NK-92 treated with Interleukin-12 subunit alpha and Interleukin-12 subunit beta, amount 100 ng/mL, for 24 hours (cell line): ENCODE measurements around the gene TSPO.

Source experiments
- DNase-seq: peaks from one replicate; lab custom pipeline; 2025; lab: John Stamatoyannopoulos, UW

TSPO gene

DNA sequence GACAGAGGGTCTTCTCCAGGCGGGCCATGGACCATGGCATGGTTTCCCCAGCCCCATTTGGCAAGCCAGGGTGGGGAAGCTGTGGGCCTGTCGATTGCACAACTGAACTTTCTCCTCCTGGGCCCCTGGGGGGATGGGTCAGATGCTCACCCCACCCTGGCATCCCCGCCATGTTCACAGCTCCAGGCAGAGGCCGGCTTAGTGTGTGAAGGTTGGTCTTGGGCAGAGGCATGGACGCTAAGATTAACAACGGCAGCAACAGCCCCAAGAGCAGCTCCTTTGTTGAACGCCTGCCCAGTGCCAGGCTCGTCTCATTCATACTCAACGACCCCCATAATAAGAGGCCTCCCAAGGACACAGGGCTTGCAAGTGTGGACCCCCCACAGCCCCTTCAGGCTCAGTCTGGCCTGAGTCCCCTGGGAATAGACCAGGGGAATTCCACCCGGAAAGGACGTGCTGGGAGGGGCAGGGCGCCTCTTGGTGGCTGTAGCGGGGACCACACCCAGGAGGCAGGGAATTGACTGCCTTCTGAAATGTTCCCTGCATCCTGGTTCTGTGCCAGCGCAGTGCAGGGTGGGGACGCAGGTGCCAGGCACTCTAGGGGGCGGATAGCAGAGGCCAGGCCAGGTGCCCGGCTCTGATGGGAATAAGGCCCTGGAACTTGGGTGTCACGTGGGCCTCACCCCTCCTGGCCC, 8.3 kb downstream of the TSPO start:
- no peak for DNase-seq

DNA sequence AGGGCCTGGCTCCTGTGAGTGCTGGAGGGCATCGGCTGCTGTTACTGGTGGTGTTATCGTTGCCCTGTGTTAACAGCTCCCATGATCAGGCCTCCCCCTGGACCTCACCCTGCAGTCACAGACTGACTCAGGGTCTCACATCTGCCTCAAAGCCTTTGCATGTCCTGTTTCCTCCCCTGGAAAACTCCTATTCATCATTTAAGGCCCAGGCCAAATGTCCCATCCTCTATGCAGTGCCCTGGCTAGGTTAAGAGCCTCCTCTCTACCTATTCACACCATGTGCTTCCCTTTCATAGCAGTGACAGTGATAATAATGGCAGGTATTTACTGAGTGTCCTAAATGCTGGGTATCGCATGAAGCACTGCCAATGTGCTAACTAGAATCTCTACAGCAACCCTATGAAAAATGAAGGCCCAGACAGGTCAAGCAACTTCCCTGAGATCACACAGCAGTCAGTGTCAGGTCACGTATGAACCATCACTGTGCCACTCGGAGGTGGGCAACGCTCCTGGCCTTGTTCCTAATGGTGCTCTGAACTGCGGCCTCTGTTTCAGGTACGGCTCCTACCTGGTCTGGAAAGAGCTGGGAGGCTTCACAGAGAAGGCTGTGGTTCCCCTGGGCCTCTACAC, 9.3 kb downstream of the TSPO start:
- DNase-seq, result no peak

DNA sequence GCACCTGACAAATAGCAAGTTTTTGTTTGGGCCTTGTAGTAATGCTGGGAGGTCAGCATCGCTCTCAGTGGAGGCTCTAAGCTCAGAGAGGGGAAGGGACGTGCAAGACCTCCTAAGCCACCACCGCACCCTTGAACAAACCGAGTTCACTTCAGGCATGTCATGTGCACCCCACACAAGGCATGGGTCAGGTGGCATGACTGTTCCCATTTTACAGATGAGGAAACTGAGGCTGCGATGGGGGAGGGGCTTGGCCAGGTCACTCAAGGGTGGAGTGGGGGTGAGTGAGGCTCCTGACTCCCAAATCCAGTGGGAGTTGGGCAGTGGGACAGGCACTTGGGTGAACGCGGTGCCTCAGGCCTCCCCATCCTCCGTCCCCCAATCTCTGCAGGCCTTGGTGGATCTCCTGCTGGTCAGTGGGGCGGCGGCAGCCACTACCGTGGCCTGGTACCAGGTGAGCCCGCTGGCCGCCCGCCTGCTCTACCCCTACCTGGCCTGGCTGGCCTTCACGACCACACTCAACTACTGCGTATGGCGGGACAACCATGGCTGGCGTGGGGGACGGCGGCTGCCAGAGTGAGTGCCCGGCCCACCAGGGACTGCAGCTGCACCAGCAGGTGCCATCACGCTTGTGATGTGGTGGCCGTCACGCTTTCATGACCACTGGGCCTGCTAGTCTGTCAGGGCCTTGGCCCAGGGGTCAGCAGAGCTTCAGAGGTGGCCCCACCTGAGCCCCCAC, 11.2 kb downstream of the TSPO start:
- DNase-seq, result no peak

DNA sequence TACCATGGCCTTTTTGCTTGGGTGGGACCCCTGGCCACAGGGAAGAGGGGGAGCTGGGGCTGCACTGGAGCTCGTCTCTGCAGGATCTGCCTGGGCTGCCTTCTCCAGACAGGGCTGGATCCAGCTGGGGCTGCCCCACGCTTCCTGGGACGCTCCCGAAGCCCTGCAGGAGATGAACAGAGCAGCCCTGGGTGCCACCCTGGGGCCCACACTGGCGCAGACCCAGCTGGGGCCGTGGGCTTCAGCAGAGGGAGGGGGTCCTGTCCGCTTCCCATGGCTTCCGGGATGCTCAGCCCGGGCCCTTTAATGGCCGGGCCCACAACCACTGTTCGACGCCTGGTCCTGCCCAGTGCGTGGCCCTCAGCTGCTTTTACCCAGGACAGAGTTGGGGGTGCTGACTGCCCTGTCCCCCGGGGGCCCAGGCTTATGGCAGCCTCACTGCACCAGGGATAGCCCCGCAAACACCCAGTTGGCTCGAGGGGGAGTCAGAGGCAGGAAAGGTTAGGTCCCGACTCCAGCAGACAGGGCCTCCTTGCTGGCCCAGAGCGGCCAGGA, 12.0 kb downstream of the TSPO start:
- DNase-seq, result no peak

DNA sequence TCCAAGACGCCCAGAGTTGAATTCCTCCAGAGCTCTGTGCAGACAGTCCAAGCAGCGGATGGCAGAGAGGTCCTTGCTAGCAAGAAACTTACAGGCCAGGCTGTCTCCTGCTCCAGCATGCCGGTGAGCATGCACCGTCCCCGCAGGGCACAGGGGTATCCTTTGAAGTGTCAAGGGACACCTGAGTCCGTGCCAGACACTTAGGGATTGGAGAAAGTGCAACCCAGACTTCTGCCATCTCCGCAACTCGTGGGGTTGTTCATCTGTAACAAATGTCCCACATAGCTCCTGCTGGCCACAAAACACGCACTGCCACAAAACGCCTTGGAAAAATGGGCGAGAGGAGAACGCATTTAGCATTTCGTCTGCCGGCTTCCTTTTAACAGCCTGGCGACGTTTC, 13.3 kb downstream of the TSPO start:
- no peak for DNase-seq

DNA sequence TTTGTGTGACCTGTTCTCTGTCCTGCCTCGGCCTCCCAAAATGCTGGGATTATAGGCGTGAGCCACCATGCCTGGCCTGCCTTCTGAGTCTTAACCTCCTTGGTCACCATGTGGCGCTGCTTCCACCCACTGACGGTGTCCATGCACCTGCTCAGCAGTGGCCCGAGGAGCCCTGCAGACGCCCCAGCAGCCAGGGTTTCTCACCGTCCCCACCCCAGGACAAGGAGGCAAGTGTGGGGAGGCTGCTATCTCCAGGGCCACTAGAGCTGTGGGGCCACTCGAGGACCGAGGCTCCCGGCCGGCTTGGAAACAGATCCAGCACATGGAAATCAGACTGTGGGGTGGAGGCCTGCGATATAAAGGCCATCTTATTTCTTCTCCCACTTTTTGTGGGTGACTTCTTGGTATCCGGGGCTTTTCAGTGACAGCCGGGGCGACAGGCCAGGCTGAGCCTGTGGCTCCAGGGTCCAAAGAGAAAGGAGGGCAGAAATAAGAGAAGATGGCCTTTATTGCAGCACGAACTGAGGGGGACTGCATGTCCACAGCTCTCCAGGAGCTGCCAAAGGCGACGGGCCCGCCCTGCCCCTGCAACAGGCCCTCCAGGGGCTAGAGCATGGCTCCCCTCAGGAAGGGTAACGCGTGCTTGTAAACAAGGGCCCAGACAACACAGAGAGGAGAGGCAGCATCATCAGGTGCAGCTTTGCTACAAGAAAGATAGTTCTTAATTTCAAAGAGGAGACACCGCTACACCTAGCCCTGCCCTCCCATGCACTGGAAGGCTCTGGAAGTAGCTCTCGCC, 15.0 kb downstream of the TSPO start:
- no peak for DNase-seq

DNA sequence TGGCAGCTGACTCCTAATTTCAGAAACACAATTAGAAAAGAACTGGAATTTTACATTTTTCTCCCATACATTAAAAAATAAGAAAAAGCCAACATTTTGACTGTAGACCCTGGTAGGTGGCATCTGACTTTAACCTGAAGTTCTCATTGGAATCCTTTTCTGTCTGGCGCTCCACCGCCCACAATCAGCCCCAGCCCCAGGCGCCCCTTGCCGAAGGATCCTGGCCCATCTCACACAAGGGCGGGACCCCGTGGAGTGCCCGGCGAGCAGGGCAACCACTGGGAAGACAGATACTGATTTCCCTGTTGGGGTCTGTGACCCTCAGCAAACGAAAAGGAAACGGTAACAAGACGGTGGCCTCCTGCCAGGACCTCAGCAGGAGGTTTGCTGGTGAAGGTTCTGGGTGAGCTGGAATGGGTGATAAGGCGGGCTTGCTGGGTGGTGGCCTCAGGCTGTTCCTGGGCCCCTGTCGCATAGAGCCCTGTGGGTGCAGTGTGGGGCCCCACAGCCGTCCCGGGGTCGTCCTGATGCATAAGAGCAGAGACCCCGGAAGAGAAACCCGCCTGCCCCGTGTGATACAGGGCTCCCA, 15.7 kb downstream of the TSPO start:
- DNase-seq, result no peak

DNA sequence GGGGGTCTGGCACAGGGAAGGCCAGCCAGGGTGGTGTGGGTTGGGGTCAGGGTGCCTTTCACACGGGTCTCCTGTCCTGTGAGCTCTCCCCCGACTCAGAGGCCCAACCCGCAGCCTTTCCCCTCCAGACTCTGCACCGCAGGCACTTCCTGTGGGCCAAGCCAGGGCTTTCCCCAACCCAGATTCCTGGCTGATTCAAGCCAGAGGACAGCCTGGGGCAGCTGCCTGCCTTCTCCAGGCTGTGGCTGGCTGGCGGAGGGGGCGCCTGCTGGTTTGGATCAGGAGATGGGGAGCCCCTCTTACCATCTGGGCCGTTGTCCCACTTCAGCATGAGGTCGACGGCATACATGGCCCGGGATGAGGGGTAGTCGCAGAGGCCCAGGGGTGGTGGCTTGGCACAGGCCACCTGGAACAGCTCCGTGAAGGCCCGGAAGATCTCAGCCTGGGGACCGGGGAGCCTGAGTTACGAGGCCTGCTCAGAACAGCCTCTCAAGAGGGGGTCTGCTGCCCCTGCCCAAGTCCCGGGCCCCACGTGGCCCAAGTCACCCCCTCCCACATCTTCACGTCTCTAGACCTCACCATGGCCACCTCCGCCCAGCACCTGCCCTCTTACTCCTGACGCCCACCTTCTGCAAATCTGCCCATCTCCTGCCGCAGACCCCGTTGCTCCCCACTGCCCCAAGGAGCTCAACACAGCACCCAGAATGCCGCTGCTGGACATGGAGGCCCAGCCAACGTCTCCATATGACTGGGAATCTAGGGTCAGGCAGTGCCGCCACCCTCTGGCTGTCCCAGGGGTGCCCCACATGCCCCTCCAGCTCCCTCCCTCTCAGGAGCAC, 17.3 kb downstream of the TSPO start:
- no peak for DNase-seq

DNA sequence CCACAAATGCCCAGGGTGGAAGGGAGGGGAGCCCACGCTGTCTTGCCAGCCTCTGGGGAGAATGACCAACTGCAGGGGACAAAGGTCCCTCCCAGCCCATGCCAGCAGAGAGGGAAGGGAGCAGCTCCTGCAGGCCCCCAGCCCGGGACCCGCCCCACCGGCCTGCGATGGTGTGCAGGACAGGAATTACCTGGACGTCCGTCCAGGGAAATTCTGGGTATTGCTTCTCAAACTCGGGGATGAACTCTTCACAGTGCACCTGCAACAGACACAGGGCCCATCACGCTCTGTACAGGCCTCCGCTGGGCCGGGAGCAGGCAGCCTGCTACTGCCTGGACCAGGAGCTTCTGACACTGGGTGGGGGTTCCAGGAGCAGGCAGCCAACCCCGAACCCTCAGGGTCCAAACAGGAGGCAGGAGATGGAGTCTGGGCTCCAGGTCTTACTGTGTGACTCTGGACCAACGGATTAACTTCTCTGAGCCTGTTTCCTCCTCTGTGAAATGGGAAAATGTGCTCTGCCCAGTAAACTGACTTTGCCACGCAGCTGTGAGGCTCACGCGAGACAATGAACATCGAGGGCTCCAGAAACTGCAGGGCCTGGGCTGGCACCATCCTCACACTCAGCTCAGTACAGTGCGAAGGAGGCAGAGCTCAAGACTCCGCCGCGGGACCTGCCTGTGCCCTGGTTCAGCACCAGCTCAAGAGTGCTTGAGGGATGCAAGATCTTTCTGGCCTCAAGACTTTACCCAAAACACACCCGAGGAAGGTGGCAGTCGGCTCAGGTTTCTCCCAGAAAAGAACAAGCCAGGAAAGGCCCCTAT, 18.2 kb downstream of the TSPO start:
- no peak for DNase-seq

DNA sequence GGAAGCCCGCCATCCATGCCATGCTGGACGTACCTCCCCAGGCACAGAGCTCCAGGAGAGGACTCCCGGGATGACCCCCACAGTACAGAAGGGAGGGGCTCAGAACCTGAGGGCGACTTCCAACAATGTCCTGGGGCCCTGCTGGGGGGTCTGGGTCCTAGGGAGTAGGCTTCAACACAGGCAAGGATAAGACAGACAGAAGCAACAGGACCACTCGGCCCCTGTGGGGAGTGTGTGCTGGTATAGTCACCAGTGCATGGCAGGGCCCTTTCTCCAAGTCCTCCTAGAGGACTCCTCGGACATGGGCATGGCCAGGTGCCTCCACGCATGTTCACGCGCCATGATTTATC, 18.7 kb downstream of the TSPO start:
- DNase-seq, result no peak

DNA sequence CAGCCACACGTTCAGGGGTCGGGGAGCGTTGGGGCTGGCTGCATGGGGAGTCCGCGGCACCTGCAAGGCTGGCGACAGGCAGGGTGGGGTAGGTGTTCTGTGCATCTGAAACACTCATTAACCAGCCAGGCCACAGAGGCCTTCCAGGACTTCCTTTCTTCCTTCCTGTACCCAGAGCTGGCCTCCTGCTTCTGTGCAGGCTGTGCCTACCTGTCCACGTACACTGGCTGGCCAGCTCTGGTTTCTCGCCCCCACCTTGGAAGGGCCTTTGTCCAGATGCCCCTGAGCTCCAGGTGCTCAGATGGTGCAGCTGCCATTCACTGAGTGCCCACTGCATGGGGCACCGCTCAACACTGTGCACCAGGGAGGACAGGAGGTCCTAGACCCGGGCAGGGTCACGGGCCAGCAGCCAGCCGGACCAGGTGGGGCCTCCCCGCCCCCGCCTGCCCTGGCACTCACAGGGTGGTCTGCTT, 19.7 kb downstream of the TSPO start:
- no peak for DNase-seq

DNA sequence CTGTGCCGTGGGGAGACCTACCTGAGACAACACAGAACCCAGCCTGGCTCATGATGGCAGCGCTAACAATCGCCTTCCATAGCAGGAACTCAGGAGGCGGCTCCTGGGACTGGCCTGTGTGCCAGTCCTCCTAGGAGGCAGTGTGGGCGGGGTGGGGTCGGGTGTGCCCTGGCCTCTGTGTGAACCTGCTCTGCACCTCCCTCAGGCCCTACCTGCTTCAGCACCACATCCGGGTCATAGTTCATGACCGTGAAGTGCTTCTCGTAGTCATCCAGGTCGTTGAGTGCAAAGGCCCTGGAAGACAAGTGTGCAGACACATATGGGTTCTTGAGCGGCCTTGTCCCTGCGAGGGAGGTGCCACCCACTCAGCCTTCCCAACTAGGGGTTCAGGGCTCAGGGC, 20.2 kb downstream of the TSPO start:
- DNase-seq, result no peak

DNA sequence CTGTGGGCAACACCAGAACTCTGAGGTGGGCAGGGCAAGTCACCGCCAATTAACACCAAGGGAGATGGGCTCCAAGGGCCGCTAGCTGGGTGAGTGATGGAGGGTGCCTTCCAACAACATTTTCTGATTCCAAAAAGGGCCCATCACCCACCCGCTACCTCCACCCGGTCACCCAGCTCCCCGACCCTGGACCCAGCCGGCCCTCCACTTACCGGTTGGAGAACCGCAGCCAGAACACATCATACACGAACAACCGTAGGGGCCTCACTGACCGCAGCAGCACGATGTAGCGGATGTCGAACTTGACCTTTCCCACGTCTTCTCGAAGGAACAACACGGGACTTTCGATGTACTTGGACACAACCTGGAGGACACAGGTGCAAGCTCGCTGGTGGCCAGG, 20.8 kb downstream of the TSPO start:
- no peak for DNase-seq

DNA sequence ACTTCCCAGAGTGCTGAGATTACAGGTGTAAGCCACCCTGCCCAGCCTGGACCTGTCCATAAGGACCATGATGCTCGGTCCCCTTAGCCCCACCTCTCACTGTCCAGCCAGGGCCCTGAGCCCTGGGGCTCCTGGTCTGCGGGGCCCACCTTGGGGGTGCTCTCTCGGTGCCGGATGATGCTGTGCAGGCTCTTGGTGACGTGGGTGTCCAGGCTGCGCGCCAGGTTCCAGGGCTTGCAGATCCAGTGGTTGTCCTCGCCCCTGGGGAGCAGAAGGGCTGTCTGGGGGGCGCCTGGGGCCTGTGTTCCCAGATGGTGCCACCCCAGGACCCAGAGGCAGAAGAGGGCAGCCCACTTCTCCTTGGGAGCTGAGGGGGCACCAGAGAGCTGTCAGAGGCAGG, 22.2 kb downstream of the TSPO start:
- no peak for DNase-seq

DNA sequence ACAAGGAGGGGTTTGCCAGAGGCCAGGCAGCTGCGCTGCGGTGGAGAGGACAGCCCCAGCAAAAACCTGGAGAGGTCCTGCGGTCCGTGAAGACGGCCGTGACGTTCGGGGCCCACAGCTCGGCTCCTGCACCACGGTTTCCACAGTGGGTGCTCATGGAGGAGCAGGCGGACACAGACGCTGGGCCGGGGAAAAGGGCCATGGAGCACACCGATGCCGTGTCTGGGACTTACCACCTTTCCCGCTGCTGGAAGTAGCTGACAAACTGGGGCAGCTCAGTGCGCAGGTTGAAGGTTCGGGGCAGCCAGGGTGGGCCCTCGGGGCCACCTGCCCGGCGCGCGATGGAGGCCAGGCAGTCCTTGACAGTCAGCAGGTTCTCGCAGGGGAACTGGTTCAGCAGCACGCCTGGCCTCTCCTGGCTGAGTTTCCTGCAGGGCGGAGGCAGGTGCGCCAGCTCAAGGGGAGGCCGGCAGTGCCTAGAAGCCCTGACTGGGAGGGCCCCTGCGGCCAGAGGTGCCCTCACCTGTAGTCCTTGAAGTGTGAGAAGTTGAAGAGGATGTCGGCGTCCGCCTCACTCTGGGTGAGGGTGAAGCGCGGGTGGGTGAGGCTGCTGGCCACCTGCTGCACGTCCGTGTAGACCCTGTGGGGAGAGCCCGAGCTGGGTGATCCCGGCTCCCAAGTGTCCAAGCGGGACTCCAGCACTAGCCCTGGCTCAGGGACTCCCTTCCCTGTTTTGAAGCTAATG, 22.8 kb downstream of the TSPO start:
- DNase-seq, result no peak

DNA sequence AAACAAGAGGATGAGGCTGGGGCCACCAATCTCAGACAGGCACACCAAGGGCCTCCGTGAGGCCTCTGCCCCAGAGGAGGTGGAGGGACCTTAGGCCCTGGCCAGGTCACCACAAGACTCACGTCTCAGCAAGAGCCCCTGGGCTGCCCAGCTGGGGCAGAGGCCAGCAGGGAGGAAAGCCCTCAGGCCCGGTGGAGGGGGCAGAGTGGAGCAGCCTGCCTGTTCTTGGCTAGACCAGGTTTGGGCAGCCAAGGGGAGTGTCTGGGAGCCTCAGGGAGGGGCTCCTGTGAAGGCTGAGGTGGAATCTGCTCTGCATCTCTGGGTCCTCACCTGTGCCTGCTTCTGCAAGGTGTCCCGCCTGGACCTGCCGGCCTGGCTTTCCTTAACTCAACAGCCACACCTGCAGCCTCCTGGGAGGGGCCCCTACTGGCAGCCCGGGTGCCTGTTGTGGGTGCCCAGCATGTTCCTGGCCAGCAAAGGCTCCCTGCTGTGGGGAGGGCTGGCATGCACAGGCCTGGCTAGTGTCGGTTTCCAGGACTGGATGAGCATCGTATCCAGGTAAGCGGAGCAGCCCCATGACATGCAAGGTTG, 23.7 kb downstream of the TSPO start:
- DNase-seq, result no peak

DNA sequence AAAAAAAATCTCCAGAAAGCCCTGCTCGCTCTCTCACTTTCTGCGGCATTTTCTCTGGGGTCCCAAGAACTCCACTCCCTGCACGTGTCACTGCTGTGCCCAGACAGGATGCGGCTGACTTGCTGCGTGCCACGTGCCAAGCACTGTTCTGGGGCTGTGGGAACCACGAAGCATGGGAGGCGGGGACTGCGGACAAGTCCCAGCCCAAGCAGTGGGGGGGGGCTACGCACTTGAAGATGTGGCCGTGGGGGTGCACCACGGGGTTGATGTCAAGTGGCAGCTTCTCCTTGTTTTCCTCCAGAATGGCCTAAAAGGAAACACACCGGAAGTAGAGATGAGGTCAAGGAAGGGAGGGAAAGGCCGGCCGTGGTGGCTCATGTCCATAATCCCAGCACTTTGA, 24.7 kb downstream of the TSPO start:
- no peak for DNase-seq

DNA sequence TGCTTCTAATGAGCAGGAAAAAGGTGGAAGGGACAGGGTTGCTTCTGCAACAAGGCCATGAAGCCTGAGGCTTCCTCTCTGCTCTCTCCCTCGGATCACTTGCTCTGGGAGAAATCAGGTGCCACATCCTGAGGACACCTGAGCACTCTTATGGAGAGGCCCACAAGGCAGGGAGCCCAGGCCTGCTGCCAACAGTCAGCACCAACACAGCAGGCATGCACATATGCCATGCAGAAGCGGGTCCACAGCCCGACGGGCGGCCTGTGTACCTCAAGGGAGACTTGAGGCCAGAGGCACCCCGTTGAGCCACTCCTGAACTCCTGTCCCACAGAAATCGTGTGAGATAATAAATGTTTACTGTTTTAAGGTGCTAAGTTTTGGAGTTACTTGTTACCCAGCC, 26.1 kb downstream of the TSPO start:
- DNase-seq, result no peak
